Gastroesophageal sphincter (tissue), 3 donors: Measurements from ENCODE around the gene DCST1.

ENCODE experiments used
- CTCF ChIP-seq, 4 experiments: fragments of 200-600 bp in 2 of 4; fragments of 450-650 bp in 2 of 4; sonication (generic) in 1 of 4; IDR thresholded peaks; one replicate each; pipeline ENCODE4 v1.5.1; 2017 to 2019; ENCODE audit warnings: antibody characterized with exemption in 4 of 4, mild to moderate bottlenecking in 2 of 4, moderate library complexity in 2 of 4
- EP300 ChIP-seq: sonication (generic); formaldehyde crosslinking; IDR thresholded peaks from one replicate; pipeline ENCODE4 v1.6.1; 2017; ENCODE audit warnings: antibody characterized with exemption, mild to moderate bottlenecking
- POLR2A ChIP-seq, 2 donors: fragments of 450-650 bp; IDR thresholded peaks; one replicate each; pipeline ENCODE4 v1.6.1; 2017; ENCODE audit warnings: antibody characterized with exemption in 2 of 2, mild to moderate bottlenecking in 2 of 2, moderate library complexity in 1 of 2
- POLR2AphosphoS5 ChIP-seq: sonication (generic); formaldehyde crosslinking; IDR thresholded peaks from one replicate; pipeline ENCODE4 v1.6.1; 2017; ENCODE audit warnings: antibody characterized with exemption

DNA sequence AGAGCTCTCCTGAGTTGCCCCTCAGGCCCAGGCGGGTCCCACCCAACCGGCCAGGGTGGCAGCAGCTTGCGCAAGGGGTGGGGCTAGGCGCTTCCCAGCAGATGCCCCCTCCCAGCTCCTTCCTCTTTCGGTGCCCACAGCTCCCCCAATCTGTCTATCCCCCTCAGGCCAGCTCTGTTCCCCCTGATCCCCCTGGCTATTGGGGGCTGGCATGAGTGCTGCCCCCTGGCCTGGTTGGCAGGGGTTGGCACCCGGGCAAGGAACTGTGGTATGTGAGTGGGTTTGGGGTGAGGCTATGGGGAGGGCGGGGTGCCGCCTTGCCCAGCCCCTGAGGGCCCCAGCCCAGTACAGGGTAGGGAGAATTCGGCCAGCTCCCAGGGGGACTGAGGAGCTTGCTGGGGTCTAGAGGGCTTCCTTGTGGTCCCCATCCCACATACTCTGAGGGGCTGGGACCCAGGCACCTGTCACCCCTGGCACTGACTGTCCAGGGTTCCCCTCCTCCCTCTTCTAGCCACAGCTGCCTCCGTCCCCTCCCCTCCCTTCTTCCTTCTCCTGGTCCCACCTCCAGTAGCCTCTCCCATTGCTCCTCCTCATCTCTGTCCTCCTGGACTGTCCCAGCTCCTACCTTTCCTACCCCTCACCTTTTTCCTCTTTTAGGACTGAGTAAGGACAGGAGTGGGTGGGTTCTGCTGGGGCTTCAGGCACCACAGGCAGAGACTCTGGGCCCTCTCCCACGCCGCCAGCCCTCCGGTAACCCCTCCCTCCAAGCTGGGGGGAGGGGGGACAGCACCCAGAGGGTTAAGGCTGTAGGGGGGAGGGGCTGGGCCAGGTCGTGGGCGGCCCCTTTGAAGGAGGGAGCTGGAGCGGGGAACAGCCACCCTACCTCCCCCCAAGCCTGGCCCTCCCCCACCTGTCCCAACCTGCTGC, 25.3 kb upstream of the DCST1 start:
- TF ChIP-seq CTCF (IDR thresholded peaks at IDR 0.05), result no peak
- TF ChIP-seq POLR2AphosphoS5, result no peak
- TF ChIP-seq EP300, result no peak
- TF ChIP-seq POLR2A (IDR thresholded peaks at IDR 0.05), result no peak
